AG09319 (cell line): ENCODE data around the gene LRRTM4.
"Not testable (repeated sequence)": the region's sequence is repeated elsewhere in the genome, so short reads cannot be mapped to it uniquely, and the experiment has no call there.

ENCODE experiments used
- DNase-seq: peaks from one replicate; pipeline ENCODE4 v3.0.0-alpha.2; 2010; ENCODE audit warnings: low read depth; ENCODE audit errors: extremely low read depth
- TF ChIP-seq, protein P1 (sequence below): IDR thresholded peaks from 2 replicates; pipeline ENCODE4 v1.5.1; 2011; ENCODE audit warnings: low read depth, mild to moderate bottlenecking, inconsistent platforms, low read length, moderate library complexity

Gene LRRTM4

DNA sequence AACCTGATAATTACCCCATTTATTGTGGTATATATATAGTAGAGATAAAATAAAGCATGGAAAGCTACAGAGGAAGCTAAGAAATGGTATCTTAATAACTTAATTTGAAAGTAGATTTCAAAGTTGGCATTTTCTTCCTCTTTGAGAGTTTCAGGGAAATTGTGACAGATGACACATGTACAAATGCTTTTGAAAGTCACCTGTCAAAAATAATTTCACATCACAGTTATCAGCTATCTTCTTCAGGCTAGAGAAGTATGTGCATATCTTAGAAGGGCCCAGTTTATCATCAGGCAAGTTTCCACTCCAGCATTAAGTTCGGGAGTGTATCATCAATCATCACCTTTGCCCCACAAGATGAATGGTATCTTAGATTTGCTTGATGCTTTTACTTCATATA lies 457.9 kb downstream of the LRRTM4 start:
- TF ChIP-seq, protein P1, sequence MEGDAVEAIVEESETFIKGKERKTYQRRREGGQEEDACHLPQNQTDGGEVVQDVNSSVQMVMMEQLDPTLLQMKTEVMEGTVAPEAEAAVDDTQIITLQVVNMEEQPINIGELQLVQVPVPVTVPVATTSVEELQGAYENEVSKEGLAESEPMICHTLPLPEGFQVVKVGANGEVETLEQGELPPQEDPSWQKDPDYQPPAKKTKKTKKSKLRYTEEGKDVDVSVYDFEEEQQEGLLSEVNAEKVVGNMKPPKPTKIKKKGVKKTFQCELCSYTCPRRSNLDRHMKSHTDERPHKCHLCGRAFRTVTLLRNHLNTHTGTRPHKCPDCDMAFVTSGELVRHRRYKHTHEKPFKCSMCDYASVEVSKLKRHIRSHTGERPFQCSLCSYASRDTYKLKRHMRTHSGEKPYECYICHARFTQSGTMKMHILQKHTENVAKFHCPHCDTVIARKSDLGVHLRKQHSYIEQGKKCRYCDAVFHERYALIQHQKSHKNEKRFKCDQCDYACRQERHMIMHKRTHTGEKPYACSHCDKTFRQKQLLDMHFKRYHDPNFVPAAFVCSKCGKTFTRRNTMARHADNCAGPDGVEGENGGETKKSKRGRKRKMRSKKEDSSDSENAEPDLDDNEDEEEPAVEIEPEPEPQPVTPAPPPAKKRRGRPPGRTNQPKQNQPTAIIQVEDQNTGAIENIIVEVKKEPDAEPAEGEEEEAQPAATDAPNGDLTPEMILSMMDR = no peak
- DNase-seq = no peak

DNA sequence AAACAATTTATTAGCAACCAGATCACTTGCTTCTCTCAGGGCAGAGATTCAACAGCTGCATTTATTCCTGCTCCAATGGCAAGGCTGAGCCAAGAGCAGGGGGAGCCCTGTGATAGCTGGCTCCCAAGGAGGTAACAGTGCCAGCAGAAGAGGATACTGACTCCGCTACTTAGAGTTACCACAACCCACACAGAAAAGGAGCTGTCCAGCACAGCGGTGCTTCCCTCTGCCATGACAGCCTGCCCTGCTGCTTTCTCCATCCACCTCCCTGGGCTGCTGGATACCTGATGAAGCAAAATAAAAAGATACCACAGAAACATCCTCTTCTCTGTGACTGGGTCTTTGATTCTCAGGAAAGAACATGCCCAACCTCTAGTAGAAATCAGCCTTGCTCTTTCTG lies 467.2 kb downstream of the LRRTM4 start:
- TF ChIP-seq, protein P1 = no peak
- no peak for DNase-seq

DNA sequence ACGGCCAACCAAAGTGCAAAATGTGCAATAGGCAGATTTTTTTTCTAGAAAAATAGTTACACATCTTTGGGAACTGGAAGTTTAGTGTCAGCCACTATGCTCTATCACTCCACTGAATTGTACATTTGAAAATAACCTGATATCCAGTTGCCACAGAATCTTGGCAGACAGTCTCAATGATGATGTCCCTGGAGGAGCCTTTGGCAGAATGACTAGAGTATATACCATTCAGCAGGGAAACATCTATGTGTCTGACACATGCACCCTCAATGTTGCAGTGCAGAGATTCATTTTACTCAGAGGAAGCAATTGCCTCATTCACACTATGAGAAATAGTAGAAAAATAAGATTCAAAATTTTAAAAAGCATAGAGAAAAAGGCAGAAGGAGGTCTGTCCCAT lies 475.8 kb downstream of the LRRTM4 start:
- TF ChIP-seq, protein P1 = no peak
- no peak for DNase-seq

DNA sequence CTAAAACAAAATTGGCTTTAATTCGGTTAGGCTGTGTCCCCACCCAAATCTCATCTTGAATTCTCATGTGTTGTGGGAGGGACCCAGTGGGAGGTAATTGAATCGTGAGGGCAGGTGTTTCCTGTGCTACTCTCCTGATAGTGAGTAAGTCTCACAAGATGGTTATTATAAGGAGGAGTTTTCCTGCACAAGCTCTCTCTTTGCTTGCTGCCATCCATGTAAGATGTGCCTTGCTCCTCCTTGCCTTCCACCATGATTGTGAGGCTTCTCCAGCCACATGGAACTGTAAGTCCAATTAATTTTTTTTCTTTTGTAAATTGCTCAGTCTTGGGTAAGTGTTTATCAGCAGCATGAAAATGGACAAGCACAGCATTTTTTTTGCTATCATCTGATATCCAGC lies 476.7 kb downstream of the LRRTM4 start:
- DNase-seq = not testable (repeated sequence)

DNA sequence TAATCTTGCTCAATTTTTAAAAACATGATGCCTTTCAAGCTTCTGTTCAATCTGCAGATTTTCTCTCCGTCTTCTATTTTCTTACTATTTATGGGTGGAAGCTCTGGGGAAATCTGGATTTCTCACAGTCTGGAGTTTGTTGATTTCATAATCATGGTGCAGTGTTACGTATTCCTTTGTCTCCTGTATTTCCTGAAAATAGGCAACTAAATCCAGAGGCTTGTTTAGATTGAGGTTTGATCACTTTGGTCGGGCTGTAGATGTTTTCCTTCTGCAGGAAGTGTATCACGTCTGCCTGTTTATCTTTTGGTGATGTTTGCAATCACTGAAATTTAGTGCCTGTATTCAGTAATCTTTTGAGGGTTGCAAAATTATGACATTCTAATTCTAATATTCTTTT lies 487.7 kb downstream of the LRRTM4 start:
- TF ChIP-seq, protein P1 = no peak
- DNase-seq = no peak

DNA sequence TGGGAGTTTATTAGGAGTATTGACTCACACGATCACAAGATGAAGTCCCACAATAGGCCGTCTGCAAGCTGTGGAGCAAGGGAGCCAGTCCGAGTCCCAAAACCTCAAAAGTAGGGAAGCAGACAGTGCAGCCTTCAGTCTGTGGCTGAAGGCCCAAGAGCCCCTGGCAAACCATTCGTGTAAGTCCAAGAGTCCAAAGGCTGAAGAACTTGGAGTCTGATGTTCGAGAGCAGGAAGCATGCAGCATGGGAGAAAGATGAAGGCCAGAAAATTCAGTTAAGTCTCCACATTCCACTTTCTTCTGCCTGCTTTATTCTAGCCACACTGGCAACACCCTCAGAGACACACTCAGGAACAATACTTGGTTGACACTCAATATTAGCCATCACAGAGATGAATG lies 492.9 kb downstream of the LRRTM4 start:
- not testable (repeated sequence) for DNase-seq

DNA sequence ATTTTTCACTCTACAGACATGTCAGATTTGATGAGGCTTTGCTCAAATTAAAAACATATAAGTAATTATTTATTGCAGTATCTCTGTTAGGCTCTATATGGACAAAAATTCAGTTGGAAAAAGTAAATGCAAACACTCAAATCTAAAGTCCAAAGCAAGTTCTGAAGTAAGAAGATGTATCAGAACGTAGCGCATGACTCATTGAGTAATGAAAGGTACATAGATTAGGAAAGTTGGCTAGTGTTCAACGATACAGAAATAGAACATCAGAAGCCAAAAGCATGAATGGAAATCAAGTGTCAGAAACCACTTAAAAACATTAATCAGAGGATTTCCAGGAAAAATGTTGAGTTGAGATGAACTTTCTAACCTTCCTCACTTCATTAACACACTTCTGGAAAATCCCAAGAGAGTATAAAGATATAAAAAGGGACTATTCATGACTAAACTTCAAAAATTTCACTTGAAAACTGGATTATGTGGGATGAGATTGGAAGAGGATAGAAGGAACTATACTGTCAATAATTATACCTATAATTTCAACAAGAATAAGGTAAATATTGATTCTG lies 494.1 kb downstream of the LRRTM4 start:
- TF ChIP-seq, protein P1 = no peak
- DNase-seq = no peak

DNA sequence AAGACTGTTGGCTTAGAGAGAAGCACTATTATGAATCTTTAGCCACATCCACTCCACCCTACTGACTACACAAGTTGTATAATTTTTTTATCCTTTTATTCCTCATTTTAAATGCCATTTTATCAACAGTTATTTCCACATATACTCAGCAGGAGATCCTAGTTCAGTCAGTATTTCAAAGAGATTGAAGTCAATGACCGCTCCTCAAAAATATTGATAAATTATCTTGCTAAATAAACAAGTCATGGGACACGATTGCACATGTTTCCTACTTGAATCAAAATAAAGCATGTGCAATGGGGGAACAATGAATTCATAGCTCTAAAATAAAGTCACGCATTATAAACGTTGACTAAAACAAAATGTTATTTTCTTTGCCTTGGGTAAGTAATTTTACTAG lies 496.5 kb downstream of the LRRTM4 start:
- TF ChIP-seq, protein P1 = no peak
- DNase-seq = no peak
